Thyroid gland (tissue), 4 donors: ENCODE results near the gene PPP1R3F.

Experiments
- POLR2A ChIP-seq, 2 donors: fragments of 450-650 bp; IDR thresholded peaks; one replicate each; pipeline ENCODE4 v1.6.1; 2017; ENCODE audit warnings: antibody characterized with exemption in 2 of 2, mild to moderate bottlenecking in 2 of 2, moderate library complexity in 1 of 2
- TF ChIP-seq, protein P1 (sequence below), 6 experiments: fragments of 200-600 bp in 3 of 6; fragments of 450-650 bp in 3 of 6; sonication (generic) in 3 of 6; IDR thresholded peaks; one replicate each; pipeline ENCODE4 v1.5.1; 2016 to 2019; ENCODE audit warnings: antibody characterized with exemption in 6 of 6, mild to moderate bottlenecking in 2 of 6, inconsistent platforms in 1 of 6, moderate library complexity in 1 of 6

DNA sequence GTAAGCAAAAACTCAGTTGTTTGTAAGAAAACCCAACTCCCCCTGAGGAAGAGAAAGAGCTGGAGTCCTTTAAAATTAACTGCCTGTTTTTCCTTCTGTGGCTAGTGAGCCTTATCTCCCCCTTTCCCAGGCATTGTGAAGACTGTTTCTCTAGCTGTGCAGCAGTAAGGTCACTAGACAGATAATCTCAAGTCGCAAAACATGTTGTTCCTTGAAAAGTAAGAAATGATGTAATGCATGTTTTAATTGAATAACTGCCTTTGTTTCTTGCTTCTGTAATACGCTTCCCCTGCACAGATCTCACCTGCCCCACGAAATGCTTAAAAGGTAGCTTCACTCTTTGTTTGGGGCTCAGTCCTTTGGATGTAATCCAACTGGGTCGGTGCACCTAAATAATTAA, 46.5 kb downstream of the PPP1R3F start:
- TF ChIP-seq, protein P1, sequence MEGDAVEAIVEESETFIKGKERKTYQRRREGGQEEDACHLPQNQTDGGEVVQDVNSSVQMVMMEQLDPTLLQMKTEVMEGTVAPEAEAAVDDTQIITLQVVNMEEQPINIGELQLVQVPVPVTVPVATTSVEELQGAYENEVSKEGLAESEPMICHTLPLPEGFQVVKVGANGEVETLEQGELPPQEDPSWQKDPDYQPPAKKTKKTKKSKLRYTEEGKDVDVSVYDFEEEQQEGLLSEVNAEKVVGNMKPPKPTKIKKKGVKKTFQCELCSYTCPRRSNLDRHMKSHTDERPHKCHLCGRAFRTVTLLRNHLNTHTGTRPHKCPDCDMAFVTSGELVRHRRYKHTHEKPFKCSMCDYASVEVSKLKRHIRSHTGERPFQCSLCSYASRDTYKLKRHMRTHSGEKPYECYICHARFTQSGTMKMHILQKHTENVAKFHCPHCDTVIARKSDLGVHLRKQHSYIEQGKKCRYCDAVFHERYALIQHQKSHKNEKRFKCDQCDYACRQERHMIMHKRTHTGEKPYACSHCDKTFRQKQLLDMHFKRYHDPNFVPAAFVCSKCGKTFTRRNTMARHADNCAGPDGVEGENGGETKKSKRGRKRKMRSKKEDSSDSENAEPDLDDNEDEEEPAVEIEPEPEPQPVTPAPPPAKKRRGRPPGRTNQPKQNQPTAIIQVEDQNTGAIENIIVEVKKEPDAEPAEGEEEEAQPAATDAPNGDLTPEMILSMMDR (IDR thresholded peaks at IDR 0.05): no peak
- TF ChIP-seq POLR2A (IDR thresholded peaks at IDR 0.05): no peak
